ENCODE data around the gene NUDT16. TPM values are rescaled to one million over a fixed set of nuclear protein-coding genes. Genes with fewer than 3 reads are reported as not detected.

Gene NUDT16
- total RNA-seq, 1 experiment from 2014 or later = 13.1 TPM

DNA sequence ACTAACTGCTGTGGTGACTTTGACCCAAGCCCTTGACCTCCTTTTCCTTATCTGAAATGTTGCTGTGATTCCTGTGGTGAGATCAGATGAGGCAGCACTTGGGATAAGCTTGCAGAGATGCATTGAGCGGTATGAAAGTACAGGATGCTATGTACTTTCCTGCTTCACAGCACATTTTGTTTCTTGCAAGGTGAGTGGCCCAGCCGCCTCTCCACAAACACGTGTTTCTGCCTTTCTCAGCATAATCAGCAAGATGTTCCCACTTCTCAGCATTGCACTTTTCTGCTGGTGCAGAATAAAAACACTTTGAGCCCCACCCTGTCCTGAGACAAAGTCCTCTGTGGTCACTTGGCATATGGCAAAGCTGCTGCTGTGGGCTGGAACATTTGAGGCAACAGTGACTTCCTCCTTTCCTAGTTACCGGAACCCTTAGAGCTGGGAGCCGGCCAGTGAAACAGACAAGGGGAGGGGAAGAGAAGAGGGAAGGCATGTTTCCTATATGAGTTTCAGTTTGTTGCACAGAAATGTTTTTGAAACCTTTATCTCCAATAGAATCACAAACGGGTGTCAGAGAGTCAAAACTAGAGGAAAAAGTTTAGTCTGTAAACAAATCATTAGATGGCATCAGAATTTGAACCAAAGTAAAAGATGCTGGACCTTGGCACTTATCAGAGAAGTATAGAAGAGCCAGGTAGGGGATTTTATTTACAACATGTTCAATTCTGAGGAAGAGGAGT is 5.0 kb downstream of the NUDT16 start:
- no peak for DNase-seq (ENCODE audit: low read depth)

DNA sequence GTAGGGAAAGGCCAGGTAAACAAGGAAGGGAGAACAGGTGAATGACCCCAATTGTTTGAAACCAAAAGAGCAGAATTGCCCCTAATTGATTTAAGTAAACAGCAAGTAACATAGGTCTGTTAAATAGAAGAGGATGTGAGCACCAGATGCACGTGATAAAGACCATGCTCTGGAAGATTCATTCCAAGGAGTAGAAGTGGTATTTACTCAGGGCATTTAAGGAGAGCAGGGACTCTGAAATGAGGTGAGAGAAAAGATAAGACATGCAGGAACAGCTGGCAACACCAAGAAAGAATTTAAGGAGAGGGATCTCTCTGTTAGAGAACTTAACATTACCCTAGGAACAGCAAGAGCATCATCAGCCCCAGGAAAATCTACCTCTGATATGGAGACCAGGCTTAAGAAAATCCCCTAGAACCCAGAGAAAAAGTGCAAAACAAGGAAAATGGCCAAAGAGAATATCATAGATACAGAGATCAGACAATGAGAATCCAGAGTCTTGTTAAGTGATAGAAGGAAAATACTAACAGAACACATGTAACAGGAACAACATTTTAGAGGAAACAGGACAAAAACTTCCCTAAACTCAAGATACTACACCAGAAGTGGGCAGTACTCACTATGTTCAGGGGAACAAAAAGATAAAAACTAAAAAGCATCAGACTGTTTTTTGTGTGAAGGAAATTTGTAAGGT is 6.4 kb downstream of the NUDT16 start:
- DNase-seq (ENCODE audit: low read depth) = no peak

- DNase-seq (ENCODE audit: low read depth) = no peak
Observed at GRCh38 chr3:131388490-131388799, 6.9 kb downstream of the NUDT16 start.

- no peak for DNase-seq (ENCODE audit: low read depth)
Observed at GRCh38 chr3:131390331-131390730, 8.8 kb downstream of the NUDT16 start.

- DNase-seq (ENCODE audit: low read depth) = no peak
Observed at GRCh38 chr3:131393051-131393450, 11.5 kb downstream of the NUDT16 start.

- no peak for DNase-seq (ENCODE audit: low read depth)
Observed at GRCh38 chr3:131393868-131394267, 12.3 kb downstream of the NUDT16 start.

GRCh38 chr3:131394400-131394799 is 12.8 kb downstream of the NUDT16 start:
- DNase-seq (ENCODE audit: low read depth) = no peak

GRCh38 chr3:131396170-131396569 is 14.6 kb downstream of the NUDT16 start:
- no peak for DNase-seq (ENCODE audit: low read depth)

- DNase-seq (ENCODE audit: low read depth) = no peak
Observed at GRCh38 chr3:131397889-131398288, 16.3 kb downstream of the NUDT16 start.

DNA sequence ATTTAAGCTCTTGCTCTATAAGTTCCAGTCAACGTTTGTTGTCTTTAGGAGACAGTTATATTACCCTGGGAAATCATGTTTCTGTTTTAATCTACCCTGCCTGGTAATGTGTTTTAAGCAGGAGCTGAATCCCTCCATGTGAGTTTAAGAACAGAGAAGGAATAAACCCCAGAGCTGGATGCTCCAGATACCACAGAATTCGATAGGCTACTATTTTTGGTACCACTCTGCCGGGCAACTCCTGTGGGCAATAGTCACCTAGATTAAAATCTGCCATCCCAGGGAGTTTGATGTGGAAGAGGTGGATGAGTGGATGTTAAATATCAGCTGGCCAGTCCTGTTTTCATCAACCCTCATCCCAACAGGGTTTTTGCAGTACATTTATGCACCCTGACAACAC is 20.4 kb downstream of the NUDT16 start:
- DNase-seq (ENCODE audit: low read depth) = no peak

- no peak for DNase-seq (ENCODE audit: low read depth)
Observed at GRCh38 chr3:131402391-131403039, 20.9 kb downstream of the NUDT16 start.

GRCh38 chr3:131403216-131403895 is 21.8 kb downstream of the NUDT16 start:
- no peak for DNase-seq (ENCODE audit: low read depth)

DNA sequence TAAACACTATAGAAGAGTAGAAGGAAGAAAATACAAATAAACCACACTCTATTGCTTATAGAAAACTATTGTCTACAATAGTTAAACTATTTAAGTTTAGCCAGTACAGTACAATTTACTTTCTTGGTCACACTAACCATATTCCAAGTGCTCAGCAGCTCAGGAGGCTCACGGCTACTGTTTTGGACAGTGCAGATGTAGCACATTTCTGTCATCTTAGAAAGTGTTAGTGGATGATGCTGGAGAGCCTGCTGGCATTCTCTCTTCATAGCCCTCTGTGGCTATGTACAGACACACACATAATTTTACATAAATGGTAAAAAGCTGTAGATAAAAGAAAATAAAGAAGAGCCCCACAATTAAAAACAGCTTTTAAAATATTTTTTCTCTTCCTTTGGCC is 23.8 kb downstream of the NUDT16 start:
- no peak for DNase-seq (ENCODE audit: low read depth)

GRCh38 chr3:131406274-131406673 is 24.7 kb downstream of the NUDT16 start:
- no peak for DNase-seq (ENCODE audit: low read depth)

GRCh38 chr3:131417751-131418150 is 36.2 kb downstream of the NUDT16 start:
- no peak for DNase-seq (ENCODE audit: low read depth)

DNA sequence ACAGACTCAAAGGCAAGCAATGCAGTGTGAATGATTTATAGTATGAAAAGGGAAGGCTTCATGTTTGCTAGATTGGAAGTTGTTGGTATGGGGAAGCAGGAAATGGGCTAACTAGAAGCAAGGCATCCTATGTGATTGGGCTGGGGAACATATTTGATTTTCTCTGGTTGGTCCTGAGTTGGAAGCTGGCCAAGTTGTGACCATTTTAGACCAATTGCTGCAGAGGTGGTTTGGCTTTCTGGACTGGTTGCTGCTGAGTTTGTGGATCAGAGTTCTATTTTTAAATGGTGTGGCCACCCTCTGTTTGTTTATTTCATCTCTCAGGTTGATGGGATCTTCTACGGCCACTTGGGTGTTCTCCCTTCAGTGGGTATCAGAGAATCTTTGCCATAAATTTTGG is 39.7 kb downstream of the NUDT16 start:
- no peak for DNase-seq (ENCODE audit: low read depth)

GRCh38 chr3:131421957-131422498 is 40.5 kb downstream of the NUDT16 start:
- DNase-seq (ENCODE audit: low read depth) = no peak

DNA sequence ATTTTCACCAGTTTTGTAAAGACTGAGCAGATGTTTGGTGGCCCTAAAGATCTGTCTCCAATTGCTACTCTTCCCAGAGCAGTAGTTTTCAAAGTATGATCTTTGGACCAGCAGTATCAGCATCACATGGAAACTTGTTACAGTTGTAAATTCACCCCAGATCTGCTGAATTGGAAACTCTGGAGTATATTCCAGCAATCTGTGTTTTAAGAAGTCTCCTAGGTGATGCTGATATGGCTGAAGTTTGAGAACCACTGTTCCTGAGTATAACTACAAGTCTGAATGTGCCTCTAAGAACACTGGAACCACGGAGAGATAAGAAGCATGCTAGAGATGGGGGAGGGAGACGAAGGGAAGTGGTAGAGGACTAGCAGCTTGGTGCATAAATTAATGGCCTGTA is 45.7 kb downstream of the NUDT16 start:
- DNase-seq (ENCODE audit: low read depth) = no peak

DNA sequence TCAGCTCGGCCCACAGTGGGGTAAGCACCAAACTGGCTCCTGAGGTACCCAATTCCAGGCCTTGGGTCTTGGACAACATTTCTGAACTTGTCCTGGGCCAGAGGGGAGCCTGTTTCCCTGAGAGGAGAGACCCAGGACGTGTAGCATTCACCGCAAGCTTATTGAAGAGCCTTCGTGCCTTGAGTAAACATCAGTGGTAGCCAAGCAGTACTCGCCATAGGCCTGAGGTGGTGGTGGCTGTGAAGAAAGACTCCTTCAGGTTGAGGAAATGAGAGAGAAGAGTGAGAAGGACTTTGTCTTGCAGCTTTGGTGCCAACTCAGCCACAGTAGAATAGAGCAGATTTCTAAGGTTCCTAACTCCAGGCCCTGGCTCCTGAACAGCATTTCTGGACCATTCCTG is 50.2 kb downstream of the NUDT16 start:
- no peak for DNase-seq (ENCODE audit: low read depth)

- DNase-seq (ENCODE audit: low read depth) = no peak
Observed at GRCh38 chr3:131432441-131432840, 50.9 kb downstream of the NUDT16 start.

DNA sequence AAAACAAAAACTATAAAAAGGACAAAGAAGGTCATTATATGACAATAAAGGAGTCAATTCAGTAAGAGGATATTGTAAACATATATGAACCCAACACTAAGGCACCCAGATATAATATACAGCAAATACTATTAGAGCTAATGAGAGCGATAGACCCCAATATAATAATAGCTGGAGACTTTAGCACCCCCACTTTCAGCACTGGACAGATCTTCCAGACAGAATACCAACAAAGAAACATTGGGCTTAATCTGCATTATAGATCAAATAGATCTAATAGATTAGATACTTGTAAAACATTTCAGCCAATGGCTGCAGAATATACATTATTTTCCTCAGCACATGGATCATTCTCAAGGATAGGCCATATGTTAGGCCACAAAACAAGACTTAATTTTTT is 53.4 kb downstream of the NUDT16 start:
- no peak for DNase-seq (ENCODE audit: low read depth)
